Measurements from ENCODE around the gene SLC12A6. TPM values are rescaled to one million over a fixed set of nuclear protein-coding genes. Genes with fewer than 3 reads are reported as not detected.
"Not testable (repeated sequence)": the region's sequence is repeated elsewhere in the genome, so short reads cannot be mapped to it uniquely, and the experiment has no call there.

SLC12A6 gene
- total RNA-seq, 1 experiment from 2014 or later: 4.3 TPM

GRCh38 chr15:34203305-34203704 is 134.3 kb downstream of the SLC12A6 start:
- DNase-seq (ENCODE audit: low read depth): no peak

GRCh38 chr15:34193272-34193671 is 144.3 kb downstream of the SLC12A6 start:
- not testable (repeated sequence) for DNase-seq (ENCODE audit: low read depth)

GRCh38 chr15:34188711-34189110 is 148.9 kb downstream of the SLC12A6 start:
- DNase-seq (ENCODE audit: low read depth): no peak

GRCh38 chr15:34185666-34186065 is 151.9 kb downstream of the SLC12A6 start:
- no peak for DNase-seq (ENCODE audit: low read depth)

DNA sequence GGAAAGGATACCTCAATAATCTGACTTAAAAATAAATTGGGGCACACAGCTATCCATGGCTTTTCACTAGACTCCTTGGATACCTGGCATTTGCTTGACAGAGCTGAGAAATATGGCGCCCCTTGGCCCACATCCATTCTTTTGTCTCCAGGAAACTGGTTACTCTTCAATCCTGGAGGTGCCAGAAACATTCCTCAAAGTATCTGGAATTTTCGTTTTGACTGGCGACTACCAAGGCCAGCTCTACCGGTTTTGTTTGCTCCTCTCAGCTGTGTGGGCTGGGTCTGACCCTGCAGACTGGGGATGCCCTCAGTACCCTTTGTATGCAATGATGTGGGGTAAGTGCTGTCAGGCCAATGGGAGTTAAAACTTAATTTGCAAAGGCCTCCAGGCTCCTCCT is 154.6 kb downstream of the SLC12A6 start:
- DNase-seq (ENCODE audit: low read depth): no peak

Other genes with a start within 250 kb of the SLC12A6 start
- gene EMC7, start 235.9 kb downstream of the SLC12A6 start, total RNA-seq (2014; rRNA removed; shearing (Covaris generic)): 22.2 and 27.9 TPM in 2 replicates
- gene PGBD4, start 235.7 kb downstream of the SLC12A6 start, total RNA-seq (2014; rRNA removed; shearing (Covaris generic)): 1.4 and 2.4 TPM in 2 replicates
- gene KATNBL1, start 127.7 kb downstream of the SLC12A6 start, total RNA-seq (2014; rRNA removed; shearing (Covaris generic)): 47.8 and 54.4 TPM in 2 replicates
- 266 and 281 TPM in 2 replicates for gene EMC4, start 112.8 kb downstream of the SLC12A6 start, total RNA-seq (2014; rRNA removed; shearing (Covaris generic))
- gene NOP10, start 5.4 kb upstream of the SLC12A6 start, total RNA-seq (2014; rRNA removed; shearing (Covaris generic)): 241 and 246 TPM in 2 replicates
- not detected in 2 replicates for gene NUTM1, start 5.5 kb upstream of the SLC12A6 start, total RNA-seq (2014; rRNA removed; shearing (Covaris generic))
- gene LPCAT4, start 29.4 kb upstream of the SLC12A6 start, total RNA-seq (2014; rRNA removed; shearing (Covaris generic)): 10.7 and 11.6 TPM in 2 replicates
- gene GOLGA8A, start 100.0 kb upstream of the SLC12A6 start, total RNA-seq (2014; rRNA removed; shearing (Covaris generic)): 9.4 and 19.6 TPM in 2 replicates
- gene GOLGA8B, start 245.9 kb upstream of the SLC12A6 start, total RNA-seq (2014; rRNA removed; shearing (Covaris generic)): 19.9 and 22.6 TPM in 2 replicates

Data from Daoy (cell line).